Thoracic aorta (tissue), 2 donors: ENCODE measurements around the gene SNAP91. TPM values are rescaled to one million over a fixed set of nuclear protein-coding genes. Genes with fewer than 3 reads are reported as not detected.

Experiments
- ATAC-seq: fragments of 150-250 bp; one replicate; pipeline ENCODE4 v1.8.0; 2017; ENCODE audit warnings: low read depth; ENCODE audit not compliant: insufficient number of reproducible peaks, low FRiP score
- DNase-seq: peaks from one replicate; pipeline ENCODE4 v3.0.0-alpha.2; 2020; ENCODE audit warnings: low spot score
- H3K27ac ChIP-seq, 2 donors: fragments of 200-600 bp; sonication (generic); 1 replicate in 1 of 2; 2 replicates in 1 of 2; pipeline ENCODE4 v1.5.1; 2016; ENCODE audit warnings: mild to moderate bottlenecking in 2 of 2, moderate library complexity in 2 of 2
- H3K27me3 ChIP-seq: fragments of 200-600 bp; sonication (generic); replicated peaks from 2 replicates; pipeline ENCODE4 v1.6.0; 2016; ENCODE audit warnings: mild to moderate bottlenecking; ENCODE audit not compliant: insufficient read depth
- H3K36me3 ChIP-seq: fragments of 200-600 bp; sonication (generic); one replicate; pipeline ENCODE4 v1.5.1; 2016
- H3K4me1 ChIP-seq, 2 donors: fragments of 200-600 bp; sonication (generic); 1 replicate in 1 of 2; 2 replicates in 1 of 2; pipeline versions ENCODE4 v1.5.1 to v1.6.0; 2016; ENCODE audit warnings: low read depth in 2 of 2, mild to moderate bottlenecking in 1 of 2; ENCODE audit not compliant: control insufficient read depth in 1 of 2
- H3K4me3 ChIP-seq: fragments of 200-600 bp; sonication (generic); 2 replicates; pipeline ENCODE4 v1.5.1; 2016; ENCODE audit warnings: mild to moderate bottlenecking
- H3K9me3 ChIP-seq: fragments of 200-600 bp; sonication (generic); 2 replicates; pipeline ENCODE4 v1.5.1; 2016
- total RNA-seq, 2 donors: library from RNA; depleted of rRNA; stranded (reverse); fragments of >200 nt; gene quantifications; one replicate each; pipeline versions ENCODE4 v1.1.0 to v1.2.3, GENCODE V29; 2016
- TF ChIP-seq, protein P1 (sequence below): fragments of 200-600 bp; sonication (generic); IDR thresholded peaks from one replicate; pipeline ENCODE4 v1.5.1; 2019; ENCODE audit warnings: antibody characterized with exemption

The SNAP91 gene
- total RNA-seq, 2 donors from 2014 or later = 3.0 TPM

DNA sequence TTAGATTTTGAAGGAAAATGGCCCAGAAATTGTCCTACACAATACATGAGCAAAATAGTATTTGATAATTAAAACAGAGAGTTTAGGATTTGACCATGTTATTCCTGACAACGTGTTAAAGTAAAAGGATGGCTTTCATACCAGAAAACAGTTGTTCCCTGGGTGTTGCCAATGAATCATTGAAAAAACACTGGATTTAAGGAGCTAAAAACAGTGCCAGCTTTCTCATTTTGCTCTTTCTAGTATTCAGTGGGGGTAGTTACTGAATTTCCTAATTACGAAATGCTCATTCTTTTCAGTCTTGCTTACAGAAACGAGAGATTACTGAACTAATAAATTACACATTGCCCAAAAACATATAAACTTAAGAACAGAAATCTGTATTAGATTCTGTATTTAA lies 26.6 kb upstream of the SNAP91 start:
- Histone ChIP-seq H3K4me3 (no peak overlapping the region), H3K27ac (no peak overlapping the region), H3K27me3 (no peaks in the 10 kb centered on the region), H3K36me3 (no peaks in the 10 kb centered on the region), H3K9me3 (no peaks in the 10 kb centered on the region), H3K4me1 (no peaks in the 10 kb centered on the region)
- DNase-seq = no peak
- no peak for ATAC-seq
- TF ChIP-seq, protein P1, sequence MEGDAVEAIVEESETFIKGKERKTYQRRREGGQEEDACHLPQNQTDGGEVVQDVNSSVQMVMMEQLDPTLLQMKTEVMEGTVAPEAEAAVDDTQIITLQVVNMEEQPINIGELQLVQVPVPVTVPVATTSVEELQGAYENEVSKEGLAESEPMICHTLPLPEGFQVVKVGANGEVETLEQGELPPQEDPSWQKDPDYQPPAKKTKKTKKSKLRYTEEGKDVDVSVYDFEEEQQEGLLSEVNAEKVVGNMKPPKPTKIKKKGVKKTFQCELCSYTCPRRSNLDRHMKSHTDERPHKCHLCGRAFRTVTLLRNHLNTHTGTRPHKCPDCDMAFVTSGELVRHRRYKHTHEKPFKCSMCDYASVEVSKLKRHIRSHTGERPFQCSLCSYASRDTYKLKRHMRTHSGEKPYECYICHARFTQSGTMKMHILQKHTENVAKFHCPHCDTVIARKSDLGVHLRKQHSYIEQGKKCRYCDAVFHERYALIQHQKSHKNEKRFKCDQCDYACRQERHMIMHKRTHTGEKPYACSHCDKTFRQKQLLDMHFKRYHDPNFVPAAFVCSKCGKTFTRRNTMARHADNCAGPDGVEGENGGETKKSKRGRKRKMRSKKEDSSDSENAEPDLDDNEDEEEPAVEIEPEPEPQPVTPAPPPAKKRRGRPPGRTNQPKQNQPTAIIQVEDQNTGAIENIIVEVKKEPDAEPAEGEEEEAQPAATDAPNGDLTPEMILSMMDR = no peak

GRCh38 chr6:83729871-83730270 lies 21.0 kb upstream of the SNAP91 start:
- H3K36me3 ChIP-seq = no peaks in the 10 kb centered on the region
- TF ChIP-seq, protein P1 = no peak
- H3K9me3 ChIP-seq = no peaks in the 10 kb centered on the region
- H3K27me3 ChIP-seq = no peaks in the 10 kb centered on the region
- H3K27ac ChIP-seq = no peak overlapping the region
- ATAC-seq (no peak), DNase-seq (no peak)
- no peaks in the 10 kb centered on the region for H3K4me1 ChIP-seq
- H3K4me3 ChIP-seq = no peak overlapping the region

DNA sequence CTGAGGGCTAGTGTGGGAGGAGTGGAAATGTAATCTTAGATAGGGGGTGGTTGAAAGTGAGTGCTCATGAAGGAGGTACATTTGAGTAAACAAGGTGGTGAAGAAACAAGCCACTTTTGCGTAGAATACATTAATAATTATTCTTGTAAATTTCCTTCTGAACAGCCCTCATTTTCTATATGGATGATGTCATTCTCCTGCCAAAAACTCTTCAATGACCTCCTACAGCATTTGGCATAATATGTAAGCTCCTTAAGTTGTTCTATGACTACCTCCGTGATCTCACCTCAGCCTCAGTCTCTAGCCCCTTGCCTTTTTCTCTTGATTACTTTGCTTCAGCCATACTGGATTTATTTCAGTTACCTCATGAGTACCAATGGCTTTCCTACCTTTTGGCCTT lies 14.0 kb upstream of the SNAP91 start:
- Histone ChIP-seq H3K4me3 (no peak overlapping the region), H3K9me3 (no peaks in the 10 kb centered on the region), H3K27ac (no peak overlapping the region), H3K4me1 (no peaks in the 10 kb centered on the region), H3K36me3 (no peaks in the 10 kb centered on the region), H3K27me3 (no peaks in the 10 kb centered on the region)
- no peak for DNase-seq
- no peak for ATAC-seq
- TF ChIP-seq, protein P1 = no peak

GRCh38 chr6:83717809-83718208 lies 8.9 kb upstream of the SNAP91 start:
- no peak for DNase-seq
- Histone ChIP-seq H3K4me1 (no peaks in the 10 kb centered on the region), H3K36me3 (no peaks in the 10 kb centered on the region), H3K27me3 (no peaks in the 10 kb centered on the region), H3K4me3 (no peak overlapping the region), H3K27ac (no peak overlapping the region), H3K9me3 (no peaks in the 10 kb centered on the region)
- no peak for ATAC-seq
- TF ChIP-seq, protein P1 = no peak

DNA sequence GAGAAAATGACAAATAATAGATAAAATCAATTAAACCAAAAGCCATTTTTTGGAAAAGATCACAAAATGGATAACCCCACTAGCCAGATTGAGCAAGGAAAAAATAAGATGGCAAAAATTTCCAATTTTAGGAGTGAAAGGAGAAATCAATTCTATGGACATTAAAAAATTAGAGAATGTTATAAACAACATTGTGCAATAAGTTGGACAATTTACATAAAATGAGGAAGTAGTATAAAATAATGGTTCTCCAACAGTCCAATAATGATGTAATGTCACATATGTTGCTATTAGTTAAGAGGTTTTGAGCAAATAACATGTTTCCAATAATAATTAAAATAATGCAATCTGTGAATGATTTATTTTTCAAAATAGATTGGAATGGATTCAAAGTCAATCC lies 3.1 kb upstream of the SNAP91 start:
- no peak for ATAC-seq
- Histone ChIP-seq H3K4me3 (no peak overlapping the region), H3K27ac (no peak overlapping the region), H3K36me3 (no peaks in the 10 kb centered on the region), H3K27me3 (no peaks in the 10 kb centered on the region), H3K9me3 (peaks cover 5% of the 10 kb centered on the region), H3K4me1 (no peaks in the 10 kb centered on the region)
- no peak for DNase-seq
- TF ChIP-seq, protein P1 = no peak
